GM12873 (cell line): Measurements from ENCODE around the gene AASDH.

Experiments used
- CTCF ChIP-seq: IDR thresholded peaks from 2 replicates; pipeline ENCODE4 v1.5.1; 2012; ENCODE audit warnings: low read depth, mild to moderate bottlenecking, moderate library complexity, low read length, control low read depth; ENCODE audit not compliant: insufficient read depth; ENCODE audit errors: missing control alignments

Gene AASDH

GRCh38 chr4:56425518-56425917 is 38.2 kb upstream of the AASDH start:
- no peak for TF ChIP-seq CTCF

DNA sequence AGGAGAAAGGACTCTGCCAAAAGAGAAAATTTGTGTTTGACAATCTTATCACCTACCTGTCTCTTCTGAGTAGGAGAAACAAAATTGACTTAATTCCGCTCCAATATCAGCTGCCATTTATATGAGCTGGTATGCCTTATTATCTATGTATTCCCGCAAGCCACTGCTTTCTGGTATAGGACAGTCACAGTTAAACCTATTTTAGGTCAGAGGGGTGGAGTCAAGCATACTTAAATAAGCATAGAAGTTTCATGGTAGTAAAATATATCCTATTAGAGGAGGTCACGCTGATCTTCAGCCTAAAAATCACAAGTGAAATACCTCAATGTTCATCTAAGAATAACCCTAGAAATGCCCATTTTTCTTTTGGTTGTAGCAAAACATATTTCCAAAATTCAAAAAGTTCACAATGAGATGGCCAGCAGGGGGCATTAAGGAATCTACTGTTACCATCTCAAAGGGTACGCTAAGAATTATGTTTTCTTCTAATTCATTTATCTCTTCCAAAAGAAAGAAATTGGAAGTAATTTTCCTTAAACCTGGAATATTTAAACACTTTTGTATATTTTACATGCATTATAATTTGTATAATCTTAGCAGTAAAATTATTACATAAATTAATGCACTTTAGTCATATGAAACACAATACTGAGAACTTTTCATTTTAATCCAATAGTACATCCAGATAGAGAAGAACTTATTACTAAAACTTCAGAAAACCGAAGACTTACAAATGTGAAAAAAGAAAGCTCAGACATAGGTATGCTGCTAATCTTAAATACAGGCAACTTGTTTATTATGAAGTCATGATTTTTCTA is 37.6 kb upstream of the AASDH start:
- peak; percentile 45 for TF ChIP-seq CTCF

GRCh38 chr4:56424176-56424575 is 36.9 kb upstream of the AASDH start:
- no peak for TF ChIP-seq CTCF

GRCh38 chr4:56417396-56417795 is 30.1 kb upstream of the AASDH start:
- TF ChIP-seq CTCF = no peak

DNA sequence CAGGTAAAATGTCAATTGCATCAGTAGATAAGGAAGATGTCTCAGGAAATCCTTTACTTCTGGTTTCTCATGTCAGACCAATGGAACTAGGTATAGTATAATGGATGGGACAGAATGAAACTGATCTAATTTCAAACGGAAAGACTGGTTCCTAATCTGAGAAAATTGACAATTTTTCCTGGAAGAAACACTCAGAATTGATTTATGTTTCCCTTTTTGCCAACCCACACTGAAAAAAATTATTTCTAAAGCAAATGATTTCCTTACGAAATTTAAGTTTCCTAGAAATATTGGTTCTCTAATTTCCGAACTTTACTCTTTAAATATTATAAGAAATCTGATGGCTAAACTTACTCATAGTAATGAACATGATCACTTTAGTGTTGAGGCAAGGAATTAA is 29.1 kb upstream of the AASDH start:
- no peak for TF ChIP-seq CTCF

DNA sequence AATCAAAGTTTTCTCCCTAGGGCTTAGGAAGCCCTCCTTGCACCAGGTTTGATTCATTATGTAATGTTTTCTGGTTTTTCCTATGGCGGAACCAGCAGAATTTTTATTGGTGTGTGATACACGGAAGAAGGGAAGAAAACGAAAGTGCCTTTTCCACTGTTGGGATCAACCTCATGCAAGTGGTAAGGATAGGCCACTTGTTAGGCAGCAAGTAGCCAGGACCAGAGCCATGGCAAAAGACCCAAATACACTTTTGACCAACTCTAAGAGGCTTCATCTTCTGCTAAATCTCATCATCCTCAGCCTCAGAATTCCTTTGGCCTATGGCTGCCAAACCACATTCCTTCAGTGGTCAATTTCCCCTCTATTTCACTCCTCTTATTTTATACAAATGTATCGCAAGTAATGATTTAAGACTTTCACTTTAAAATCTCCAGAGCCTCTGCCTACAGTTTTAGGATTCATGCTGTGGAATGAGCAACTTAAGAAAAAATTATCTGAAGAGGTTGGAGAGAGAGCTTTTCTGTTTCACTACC is 26.9 kb upstream of the AASDH start:
- no peak for TF ChIP-seq CTCF

- no peak for TF ChIP-seq CTCF
Observed at GRCh38 chr4:56410247-56411062, 23.2 kb upstream of the AASDH start.
